Activated gamma-delta T cell treated with Interleukin-2 at 50 U/mL for 16 hours (primary cell): ENCODE results near the gene BABAM2.
"Not testable (repeated sequence)": the region's sequence is repeated elsewhere in the genome, so short reads cannot be mapped to it uniquely, and the experiment has no call there.

Experiments used
- DNase-seq: peaks from one replicate; pipeline ENCODE4 v3.0.0-alpha.2; 2020

The BABAM2 gene

DNA sequence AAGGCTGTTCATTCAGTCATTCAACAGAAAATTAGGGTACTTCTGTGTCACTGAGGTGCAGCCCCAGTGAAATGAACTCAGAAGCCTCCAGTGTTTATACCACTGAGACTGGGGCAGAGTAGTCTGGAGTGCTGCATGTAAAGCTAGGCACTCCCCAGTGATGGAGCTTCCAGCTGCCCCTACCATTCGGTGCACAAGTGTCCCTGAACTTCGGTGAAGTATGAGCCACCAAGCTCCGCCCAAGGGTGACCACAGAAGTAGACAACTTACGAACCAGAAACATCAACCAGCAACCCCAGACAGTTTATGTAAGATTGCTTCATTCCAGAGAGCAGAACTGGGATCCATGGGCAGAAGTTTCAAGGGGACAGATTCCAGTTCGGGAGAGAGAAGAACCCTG, 431.5 kb downstream of the BABAM2 start:
- no peak for DNase-seq

DNA sequence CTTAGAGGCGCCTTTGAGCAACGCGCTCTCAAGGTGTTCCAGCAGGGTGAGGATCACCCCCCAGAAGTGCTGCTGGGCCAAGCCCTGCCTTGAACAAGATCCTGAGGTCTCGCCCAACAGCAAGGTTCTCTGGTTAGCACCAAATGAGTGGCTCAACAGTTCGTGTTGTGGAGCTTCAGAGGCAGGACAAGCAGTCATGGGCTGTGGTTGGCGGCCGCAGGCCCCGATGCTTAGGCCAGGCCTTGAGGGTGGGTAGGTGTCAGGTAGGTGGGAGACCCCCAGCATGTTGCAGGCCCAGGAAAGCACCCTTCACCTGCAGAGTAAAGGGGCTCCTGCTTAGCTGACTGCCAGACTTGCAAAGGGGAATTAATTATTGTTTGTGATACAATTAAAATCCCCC, 431.9 kb downstream of the BABAM2 start:
- no peak for DNase-seq

DNA sequence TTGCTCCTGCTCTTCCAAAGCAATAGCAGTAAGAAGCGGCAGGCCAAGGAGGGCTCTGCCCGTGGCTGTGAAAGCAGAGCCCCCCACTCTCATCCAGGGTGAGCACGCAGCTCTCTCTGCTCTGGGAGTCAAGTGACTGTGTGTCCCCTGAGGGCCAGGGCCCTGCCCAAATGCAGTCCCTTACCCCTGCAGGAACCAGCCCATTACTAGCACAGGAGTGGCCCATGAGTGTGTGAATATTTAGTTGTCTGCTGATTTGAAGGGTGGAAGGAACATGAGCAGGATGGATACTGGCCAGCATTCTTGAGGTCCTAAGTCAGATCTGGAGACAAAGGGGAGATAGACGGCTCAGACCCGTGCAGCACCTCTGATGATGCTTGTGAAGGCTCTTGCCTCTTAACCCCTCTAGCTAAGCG, 432.5 kb downstream of the BABAM2 start:
- DNase-seq: no peak

DNA sequence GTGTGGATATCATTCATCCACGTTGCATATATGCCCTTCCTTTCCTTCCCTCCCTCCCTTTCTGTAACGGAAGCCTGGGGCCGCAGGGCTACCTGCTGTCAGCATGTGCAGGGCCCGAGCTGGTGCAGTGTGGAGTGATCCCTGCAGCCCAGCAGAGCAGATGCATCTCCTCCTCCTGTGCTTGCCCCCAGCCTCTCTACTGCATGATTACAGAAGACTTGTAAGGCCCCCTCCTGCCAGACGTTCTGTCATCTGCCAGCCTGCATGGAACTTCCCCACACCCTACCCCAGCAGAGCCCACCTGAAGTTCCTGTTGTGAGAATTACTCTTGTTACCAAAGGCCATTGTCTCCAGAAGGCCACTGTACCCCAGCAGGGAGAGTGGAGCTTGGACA, 434.6 kb downstream of the BABAM2 start:
- DNase-seq: no peak

DNA sequence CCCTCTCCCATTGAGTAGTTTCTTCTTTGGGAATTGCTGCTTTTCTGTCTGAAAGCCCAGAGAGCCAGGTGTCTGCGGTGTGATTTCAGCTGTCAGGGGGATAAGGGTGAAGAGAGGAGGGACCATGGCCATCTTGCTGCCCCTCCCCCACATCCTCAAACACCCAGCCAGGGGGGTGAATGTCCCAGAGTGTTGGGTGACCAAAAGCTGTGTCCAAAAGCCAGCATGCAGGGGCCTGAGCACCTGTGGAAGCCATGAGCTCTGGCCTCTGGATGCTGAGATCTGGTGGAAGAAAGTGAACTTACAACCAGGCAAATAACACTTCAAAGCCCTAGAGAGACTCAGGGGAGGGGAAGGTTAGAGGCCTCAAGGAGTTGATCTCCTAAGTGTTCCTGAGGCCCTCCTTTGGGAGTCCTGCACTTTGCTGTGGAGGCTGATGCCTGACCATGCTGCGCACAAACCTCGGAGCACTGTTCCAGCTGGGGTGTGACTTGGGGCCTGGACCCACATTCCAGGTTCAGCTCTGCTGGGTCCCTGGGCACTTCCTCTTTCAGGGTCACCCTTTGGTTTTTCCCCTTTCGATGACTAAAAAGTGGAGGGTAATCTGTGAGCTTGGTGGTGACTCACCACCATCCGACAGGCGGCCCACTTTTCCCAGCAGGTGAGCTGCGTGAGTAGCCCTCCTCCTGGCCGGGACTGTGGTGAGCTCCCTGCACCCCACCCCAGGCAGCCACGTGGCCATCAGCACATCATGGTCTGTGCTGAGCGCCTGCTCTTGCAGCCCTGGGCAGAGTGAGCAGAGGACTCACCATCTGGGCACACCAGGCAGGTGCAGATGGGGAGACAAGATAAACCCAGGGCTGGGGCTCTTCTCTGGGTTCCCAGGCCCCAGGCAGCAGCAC, 435.3 kb downstream of the BABAM2 start:
- DNase-seq: no peak

DNA sequence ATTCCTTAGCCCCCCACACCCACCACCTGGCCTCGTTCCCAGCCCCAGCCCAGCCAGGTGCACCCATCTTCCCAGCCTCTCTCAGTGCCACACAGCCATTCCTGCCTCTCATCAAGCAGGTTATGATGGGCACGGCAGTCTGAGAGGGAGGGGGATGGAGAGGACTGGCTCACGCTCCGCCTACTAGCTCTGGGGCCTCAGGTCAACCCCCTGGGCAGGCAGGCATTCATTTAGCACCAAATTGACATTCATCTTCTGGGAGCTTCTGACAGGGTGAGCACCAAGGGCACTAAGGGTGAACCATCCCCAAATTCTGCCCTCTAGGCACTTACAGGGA, 435.9 kb downstream of the BABAM2 start:
- DNase-seq: no peak

DNA sequence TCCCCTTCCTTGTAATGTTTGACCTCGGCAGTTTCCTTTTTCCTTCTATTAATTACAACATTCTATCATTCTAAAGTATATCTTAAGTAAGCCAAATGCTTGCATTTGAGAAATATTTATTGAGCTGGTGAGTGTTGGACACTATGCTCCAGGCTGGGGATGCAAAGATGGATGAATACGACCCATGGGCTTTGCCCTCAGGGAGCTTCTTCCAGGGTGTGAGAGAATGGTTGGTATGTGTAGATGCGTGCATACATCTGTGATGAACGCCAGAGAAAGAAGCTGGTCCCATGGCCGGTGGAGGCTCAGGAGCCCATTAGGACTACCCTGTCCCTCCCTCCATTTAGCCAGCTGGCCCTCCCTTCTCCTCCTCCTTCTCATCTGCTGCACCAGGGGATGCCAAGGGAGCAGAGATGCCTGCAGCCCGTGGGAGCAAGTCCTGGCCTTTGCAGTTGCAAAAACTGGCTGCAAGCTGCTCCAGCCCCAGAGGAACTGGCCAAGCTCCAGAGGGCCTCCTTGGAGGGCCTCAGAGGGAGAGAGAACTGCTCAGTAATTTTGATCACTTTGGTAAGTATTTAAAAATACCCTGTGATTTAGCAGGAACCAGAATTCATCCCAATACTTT, 436.5 kb downstream of the BABAM2 start:
- no peak for DNase-seq

DNA sequence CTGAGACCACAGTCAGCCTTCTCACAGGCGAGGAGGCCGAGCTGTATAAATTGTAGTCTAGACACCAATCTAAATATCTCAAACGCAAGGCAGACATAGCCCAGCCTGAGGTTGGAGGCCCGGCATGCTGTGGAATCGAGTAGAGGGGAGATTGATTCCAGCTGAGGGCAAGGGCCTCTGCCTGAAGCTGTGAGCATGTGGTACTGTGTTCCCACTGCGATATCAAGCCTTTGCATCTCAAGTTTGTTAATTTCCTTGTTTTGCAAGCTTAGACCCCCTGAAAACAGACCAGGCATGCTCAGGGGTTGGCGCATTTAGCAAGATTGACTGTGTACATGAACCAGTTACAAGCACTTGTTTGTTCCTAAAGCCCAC, 437.0 kb downstream of the BABAM2 start:
- DNase-seq: no peak

DNA sequence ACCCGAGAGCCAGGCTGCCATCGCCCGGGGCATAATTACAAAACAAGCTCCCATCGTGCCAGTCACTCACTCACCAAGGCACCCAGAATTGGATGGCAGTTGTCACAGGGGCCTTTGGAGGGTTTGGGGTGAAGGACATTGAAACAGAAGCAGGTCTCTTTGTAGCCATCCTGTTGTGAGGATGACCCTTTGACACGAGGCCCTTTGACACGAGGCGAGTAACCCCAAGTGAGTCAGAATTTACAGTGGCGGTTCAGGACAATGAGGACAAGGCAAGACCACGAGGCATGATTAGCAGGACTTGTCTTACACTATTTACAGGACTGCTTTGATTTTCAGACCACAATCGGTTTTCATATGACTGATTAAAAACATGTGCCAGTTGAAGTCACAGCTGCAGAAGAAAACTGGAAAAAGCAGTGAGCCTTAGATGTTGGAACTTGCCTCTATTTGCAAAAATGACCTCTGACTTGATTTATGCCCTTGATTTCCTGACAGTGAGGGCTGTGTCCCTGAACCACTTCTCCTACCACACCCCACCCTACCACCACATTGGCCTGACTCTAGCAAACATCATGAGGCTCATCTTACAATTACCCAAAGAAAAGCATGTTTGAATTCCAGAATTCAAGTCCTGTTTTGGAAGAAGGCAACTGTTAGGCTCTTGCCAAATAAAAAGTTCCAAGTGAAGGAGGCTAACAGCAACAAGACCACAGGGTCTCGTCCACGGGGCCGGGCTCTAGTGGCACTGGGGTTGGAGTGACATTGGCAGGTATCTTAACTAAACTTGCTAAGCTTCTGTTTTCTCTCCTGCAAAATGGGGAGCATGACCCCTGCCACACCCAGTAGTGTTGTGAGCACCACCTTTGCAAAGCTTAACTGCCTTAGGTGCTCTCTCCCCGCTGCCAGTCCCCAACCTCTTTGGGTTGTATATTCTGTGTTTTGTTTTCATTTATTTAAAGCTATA, 437.7 kb downstream of the BABAM2 start:
- no peak for DNase-seq

DNA sequence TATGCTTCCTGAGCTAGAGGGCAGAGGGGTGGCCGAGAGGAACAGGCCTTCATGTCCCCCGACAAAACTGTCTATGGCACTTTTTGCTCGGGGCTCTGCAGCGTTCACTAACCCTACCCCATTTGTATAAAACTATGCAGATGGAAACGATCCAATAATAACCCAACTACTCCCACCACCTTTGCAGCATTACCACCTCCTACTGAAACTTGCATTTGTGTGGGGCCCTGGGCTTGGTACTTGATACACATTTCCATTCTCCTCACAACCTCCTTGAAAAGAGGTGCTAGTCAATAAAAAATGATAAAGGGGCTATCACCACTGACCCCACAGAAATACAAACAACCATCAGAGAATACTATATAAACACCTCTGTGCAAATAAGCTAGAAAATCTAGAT, 438.7 kb downstream of the BABAM2 start:
- DNase-seq: no peak

DNA sequence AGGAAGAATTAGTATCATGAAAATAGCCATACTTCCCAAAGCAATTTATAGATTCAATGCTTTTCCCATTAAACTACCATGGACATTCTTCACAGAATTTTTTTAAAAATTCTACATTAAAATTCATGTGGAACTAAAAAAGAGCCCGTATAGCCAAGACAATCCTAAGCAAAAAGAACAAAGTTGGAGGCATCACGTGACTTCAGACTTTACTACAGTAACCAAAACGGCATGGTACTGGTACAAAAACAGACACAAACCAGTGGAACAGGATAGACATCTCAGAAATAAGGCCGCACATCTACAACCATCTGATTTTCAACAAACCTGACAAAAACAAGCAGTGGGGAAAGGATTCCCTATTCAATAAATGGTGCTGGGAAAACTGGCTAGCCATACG, 440.2 kb downstream of the BABAM2 start:
- DNase-seq: not testable (repeated sequence)

DNA sequence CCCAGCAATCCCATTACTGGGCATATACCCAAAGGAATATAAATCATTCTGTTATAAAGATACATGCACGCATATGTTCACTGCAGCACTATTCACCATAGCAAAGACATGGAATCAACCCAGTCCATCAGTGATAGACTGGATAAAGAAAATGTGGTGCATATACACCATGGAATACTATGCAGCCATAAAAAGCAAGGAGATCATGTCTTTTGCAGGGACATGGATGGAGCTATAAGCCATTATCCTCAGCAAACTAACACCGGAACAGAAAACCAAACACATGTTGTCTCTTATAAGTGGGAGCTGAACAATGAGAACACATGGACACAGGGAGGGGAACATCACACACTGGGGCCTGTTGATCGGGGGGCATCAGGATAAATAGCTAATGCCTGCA, 441.3 kb downstream of the BABAM2 start:
- DNase-seq: not testable (repeated sequence)

DNA sequence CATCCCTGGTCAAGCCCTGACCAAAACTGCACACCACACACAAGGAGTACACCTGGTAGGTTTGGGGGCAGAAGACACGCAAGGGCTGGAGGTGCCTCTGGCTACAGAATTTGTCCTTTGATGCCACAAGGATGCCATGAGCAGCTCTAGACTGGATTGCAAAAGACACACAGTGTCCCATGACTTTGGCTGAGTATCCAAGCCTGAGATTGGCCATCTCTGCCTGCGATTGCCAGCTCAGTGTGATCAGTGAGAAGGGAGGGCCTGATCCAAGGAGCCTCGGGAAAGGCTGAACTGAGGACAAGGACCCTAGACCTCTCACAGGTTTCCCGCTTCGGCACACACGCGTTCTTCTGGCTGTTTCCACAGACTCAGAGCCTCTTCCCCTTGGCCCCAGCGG, 442.2 kb downstream of the BABAM2 start:
- DNase-seq: no peak

DNA sequence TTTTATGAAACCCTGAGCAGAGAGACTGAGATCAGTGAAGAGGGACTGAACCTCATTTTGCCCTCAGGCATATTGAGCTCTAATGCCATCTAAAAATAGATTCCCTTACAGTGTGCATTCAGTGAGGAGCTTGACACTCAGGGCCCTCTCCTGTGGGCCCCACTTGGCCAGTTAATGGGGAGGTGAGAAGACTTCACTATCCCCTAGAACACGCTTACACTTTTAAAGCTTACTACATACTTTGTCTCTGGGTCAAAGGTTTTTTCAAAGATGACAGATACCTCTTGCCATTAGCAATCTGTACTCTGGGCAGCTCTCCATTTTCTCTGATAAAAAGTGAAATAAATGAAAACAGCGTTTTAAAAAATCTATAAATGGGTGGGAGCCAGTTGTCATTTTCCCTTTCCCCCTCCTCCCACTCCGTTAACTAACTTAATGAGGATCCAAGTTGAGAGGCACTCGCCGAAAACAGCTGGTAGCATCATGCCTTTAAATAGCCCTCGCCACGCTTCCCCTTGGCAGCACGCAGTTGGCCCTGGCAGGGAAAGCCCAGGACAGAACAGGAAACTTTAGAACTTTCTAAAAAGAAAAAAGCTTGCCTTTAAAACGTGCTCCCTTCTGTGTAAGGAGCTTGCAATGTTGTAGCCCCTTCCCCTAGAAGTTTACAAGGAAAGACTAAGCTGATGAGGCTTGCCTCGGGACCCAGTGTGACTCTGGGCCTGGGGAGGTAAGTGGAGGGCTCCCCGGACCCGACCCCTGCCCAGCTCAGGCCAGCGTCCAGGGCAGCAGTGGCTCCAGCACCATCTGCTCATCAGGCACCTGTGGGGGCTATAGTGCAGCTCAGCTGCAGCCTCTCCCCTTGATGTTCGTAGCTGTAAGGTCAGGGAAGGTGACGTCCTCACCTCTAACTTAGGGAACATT, 443.3 kb downstream of the BABAM2 start:
- DNase-seq: no peak

DNA sequence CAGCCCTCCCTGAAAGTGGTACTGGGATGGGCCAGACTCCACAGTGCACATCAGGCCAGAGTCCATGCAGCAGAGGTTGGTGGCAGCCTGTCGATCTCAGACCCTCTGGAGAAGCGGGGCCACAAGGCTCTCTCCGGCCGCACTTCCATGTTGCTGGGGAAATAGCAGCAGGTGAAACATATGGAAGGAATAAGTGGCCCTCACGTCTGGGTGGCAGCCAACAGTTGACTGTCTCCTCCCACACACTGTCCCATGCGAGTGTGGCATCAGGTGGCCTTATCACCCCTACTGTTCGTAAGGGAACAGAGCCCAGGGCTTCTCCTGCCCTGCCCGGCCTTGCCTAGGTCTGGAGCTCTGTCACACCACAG, 444.0 kb downstream of the BABAM2 start:
- no peak for DNase-seq

DNA sequence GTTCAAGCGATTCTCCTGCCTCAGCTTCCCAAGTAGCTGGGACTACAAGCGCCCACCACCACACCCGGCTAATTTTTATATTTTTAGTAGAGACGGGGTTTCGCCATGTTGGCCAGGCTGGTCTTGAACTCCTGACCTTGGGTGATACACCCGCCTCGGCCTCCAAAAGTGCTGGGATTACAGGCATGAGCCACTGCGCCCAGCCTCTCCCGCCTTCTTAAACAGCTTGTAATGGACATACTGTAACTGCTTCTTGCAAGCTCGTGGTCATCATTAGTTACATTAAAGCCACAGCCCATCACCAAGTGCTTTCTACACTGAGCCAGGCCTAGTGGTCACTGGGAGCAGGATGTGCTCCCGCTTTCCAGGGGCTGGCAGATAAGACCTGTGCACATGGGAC, 444.7 kb downstream of the BABAM2 start:
- not testable (repeated sequence) for DNase-seq

DNA sequence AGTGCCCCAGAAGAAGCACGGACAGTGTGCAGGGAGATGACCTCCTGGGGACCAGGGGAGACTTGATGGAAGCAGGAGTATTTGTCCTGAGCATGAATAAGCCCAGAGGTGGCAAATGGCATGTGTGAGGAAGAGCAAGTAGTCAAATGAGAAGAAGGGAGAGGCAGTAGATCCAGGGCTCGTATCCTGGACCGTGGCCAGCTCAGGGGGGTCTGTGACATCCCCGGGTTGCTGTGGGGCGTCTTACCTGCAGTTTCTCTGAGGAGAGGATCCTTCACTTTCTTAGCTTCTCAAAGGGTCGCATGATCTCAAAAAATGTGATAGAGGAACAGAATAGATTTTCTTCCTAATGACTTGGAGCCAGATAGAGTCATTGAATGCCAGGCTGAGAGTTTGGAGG, 445.1 kb downstream of the BABAM2 start:
- DNase-seq: no peak

DNA sequence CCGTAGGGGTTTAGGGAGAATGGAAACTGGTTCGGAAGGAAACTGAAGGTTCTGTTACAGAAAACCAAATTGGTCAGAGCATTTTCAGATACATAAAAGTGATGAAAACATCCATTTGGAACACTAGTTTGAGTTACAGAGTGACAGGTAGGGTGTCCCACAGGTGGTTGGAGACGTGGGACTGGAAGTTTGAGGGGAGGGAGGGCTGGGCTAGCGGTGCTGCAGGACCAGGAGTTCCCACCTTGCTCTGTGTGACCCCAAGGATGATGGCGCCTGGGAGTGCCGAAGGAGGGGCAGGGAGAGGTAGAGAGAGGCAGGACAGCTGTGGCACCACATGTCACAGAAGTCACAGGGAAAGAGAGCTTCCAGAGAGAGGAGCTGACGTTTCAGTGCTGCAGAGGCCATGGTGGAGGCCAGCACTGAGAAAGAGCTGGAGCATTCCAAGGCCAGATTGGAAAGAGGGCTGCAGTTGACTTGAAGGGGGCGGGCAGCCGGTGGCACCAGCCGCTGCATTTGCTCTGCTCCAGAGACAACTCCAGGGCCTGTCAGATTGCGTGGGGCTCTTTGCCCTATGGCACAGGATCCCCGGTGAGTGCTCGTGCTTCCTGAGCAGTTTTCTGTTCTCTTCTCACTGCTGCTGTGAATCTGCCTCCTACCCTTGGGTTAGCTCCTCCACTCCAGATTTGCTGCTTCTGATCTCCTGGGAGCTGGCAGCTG, 445.9 kb downstream of the BABAM2 start:
- DNase-seq: no peak

DNA sequence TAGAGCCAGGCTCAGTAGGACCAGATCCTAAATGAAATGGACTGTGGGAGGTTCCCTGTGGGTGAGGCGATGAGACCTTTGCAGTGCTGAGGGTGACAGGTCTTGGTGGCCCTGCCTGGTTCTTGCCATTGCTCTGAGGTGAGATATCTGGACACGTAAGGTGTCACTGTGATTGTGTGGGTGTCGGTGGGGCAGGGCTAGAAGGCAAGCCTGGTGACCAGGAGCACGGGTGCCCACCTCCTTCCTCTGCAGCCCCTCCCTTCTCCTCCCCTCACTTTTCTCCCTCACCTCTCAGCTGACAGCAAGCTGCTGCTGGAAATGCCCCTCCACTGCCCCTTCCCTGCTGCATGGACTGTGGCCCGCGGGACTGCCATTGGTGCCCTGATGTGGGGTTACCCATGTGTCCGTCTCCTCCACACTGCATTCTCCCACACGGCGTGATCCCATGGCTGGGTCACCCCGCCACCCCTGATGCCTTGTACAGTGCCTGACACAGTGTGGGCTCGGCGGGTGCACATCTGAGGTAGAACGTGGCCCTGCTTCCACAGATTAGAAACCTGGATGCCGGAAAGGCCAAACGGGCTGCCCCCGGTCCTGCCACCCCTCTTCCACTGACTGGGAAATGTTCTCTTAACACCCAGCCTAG, 446.6 kb downstream of the BABAM2 start:
- no peak for DNase-seq

DNA sequence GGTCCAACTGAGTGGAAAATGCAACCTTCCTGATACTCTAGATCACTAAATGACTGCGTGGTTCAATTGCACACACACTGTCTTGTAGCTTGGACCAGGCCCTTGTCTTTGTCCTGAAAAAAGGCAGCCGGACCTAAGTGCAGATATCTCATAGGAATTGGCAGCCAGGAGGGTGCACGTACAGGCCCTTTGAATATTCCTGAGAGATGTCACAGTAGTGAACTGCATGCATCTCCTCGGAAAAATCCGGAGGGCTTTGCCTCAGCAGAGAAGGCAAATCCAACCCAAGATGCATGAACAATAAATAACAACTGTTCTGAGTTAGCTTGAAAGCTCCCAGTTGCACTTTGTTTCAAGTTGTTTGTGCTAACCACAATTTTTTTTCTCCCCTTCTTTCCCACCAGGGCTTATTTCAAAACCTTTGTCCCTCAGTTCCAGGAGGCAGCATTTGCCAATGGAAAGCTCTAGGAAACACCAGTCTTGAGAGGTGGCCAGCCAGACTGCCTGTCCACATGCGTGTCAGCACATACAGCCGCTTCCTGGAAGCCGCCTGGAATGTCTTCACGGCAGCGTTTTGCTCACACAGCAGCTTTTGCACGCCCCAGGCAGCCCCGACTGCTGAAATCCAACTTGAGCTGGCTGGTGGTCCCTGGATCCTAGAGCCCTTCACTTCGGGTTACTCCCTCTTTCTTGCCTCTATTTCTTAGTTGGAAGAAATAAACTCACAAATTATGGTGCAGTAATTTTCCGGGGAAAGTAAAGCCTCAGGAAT, 447.7 kb downstream of the BABAM2 start:
- no peak for DNase-seq
